OCI-LY1 (cell line): ENCODE results near the gene LRMDA.

Experiments used
- H2AFZ ChIP-seq: fragments of 200-600 bp; sonication (generic), shearing (Covaris generic); 2 replicates; pipeline ENCODE4 v1.6.0; 2014; ENCODE audit warnings: antibody characterized with exemption, mild to moderate bottlenecking, low read length
- H3F3A ChIP-seq: fragments of 200-600 bp; sonication (generic), shearing (Covaris generic); 2 replicates; pipeline ENCODE4 v1.6.0; 2014; ENCODE audit warnings: mild to moderate bottlenecking, antibody characterized with exemption, low read length, moderate library complexity; ENCODE audit not compliant: insufficient read depth
- H3K27ac ChIP-seq: fragments of 200-600 bp; sonication (generic); 2 replicates; pipeline ENCODE4 v1.5.1; 2014; ENCODE audit warnings: low read length, mixed run types, mild to moderate bottlenecking, low read depth; ENCODE audit not compliant: poor library complexity, severe bottlenecking
- H3K27me3 ChIP-seq: fragments of 200-600 bp; sonication (generic); 2 replicates; pipeline ENCODE4 v1.6.0; 2014; ENCODE audit warnings: antibody characterized with exemption, mild to moderate bottlenecking, low read length, moderate library complexity; ENCODE audit not compliant: insufficient read depth
- H3K36me3 ChIP-seq: fragments of 200-600 bp; sonication (generic); 2 replicates; pipeline ENCODE4 v1.6.1; 2014; ENCODE audit warnings: mild to moderate bottlenecking, antibody characterized with exemption, low read length, moderate library complexity, mixed read lengths; ENCODE audit not compliant: insufficient read depth
- H3K4me1 ChIP-seq: fragments of 200-600 bp; sonication (generic); 2 replicates; pipeline ENCODE4 v1.5.1; 2014; ENCODE audit warnings: mild to moderate bottlenecking, low read length, moderate library complexity; ENCODE audit not compliant: insufficient read depth, severe bottlenecking
- H3K4me2 ChIP-seq: fragments of 200-600 bp; sonication (generic), shearing (Covaris generic); 2 replicates; pipeline ENCODE4 v1.6.1; 2014; ENCODE audit warnings: low read length
- H3K4me3 ChIP-seq: fragments of 200-600 bp; sonication (generic); 2 replicates; pipeline ENCODE4 v1.5.1; 2014; ENCODE audit warnings: low read length, low read depth, mild to moderate bottlenecking, mixed read lengths; ENCODE audit not compliant: poor library complexity, severe bottlenecking
- H3K79me2 ChIP-seq: fragments of 200-600 bp; shearing (Covaris generic); 2 replicates; pipeline ENCODE4 v1.6.1; 2016; ENCODE audit warnings: mixed run types, low read length, mixed read lengths; ENCODE audit not compliant: insufficient read depth
- H3K9ac ChIP-seq: fragments of 200-600 bp; sonication (generic), shearing (Covaris generic); 2 replicates; pipeline ENCODE4 v1.6.1; 2014; ENCODE audit warnings: mild to moderate bottlenecking, low read length, mixed read lengths
- H3K9me2 ChIP-seq: fragments of 200-600 bp; sonication (generic), shearing (Covaris generic); 2 replicates; pipeline ENCODE4 v1.6.1; 2014; ENCODE audit warnings: low read depth, mild to moderate bottlenecking, low read length, mixed read lengths
- H3K9me3 ChIP-seq: fragments of 200-600 bp; shearing (Covaris generic); 2 replicates; pipeline ENCODE4 v1.6.1; 2014; ENCODE audit warnings: low read length, mixed read lengths
- H4K20me1 ChIP-seq: fragments of 200-600 bp; sonication (generic), shearing (Covaris generic); 2 replicates; pipeline ENCODE4 v1.6.0; 2016; ENCODE audit warnings: mild to moderate bottlenecking, low read length; ENCODE audit not compliant: insufficient read depth
- EZH2 ChIP-seq: fragments of 200-600 bp; sonication (generic), shearing (Covaris generic); IDR thresholded peaks from 2 replicates; pipeline ENCODE4 v1.8.0; 2017; ENCODE audit warnings: borderline replicate concordance, mixed run types, mild to moderate bottlenecking, antibody characterized with exemption, low read length, moderate library complexity, mixed read lengths
- TF ChIP-seq, protein P1 (sequence below): fragments of 200-600 bp; sonication (generic), shearing (Covaris generic); IDR thresholded peaks from 2 replicates; pipeline ENCODE4 v1.5.1; 2017; ENCODE audit warnings: mild to moderate bottlenecking, antibody characterized with exemption, low read length, moderate library complexity, mixed read lengths

LRMDA gene

DNA sequence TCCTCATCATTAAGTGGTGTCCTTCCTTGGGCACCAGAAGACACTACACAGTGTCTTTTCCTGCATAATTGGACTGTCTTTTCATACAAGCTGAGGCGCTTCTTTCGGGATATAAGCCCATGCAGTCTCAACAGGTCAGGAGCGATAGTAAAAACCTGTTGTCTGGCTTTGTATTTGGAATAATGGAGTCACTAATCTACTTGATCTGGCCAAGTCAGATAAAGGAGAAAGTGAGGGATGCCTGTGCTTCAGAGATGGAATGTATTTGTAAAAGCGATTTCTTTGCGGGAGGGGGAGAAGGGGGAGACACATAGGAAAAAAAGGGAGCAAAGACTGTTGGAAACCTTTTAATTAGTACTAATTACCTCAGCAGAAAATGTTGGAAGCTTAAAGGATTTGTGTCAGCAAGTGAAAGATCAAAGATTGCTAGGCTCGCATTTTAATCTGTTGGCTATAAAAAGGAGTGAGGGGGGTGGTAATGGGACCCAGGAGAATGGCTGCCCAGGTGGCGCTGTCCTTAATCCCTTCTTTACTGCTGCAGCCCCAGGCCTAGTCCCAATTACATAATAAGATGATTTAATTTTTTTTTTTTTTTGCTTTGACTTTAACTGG lies 581.4 kb downstream of the LRMDA start:
- Histone ChIP-seq H4K20me1 (no peaks in the 10 kb centered on the region), H3K4me1 (no peaks in the 10 kb centered on the region), H3K9me3 (no peaks in the 10 kb centered on the region), H3K27ac (no peak overlapping the region), H3K36me3 (no peaks in the 10 kb centered on the region), H3K4me3 (no peak overlapping the region), H3K9ac (no peak overlapping the region), H2AFZ (no peak overlapping the region), H3K79me2 (no peaks in the 10 kb centered on the region), H3K9me2 (no peaks in the 10 kb centered on the region), H3F3A (no peaks in the 10 kb centered on the region), H3K4me2 (no peak overlapping the region), H3K27me3 (no peaks in the 10 kb centered on the region)
- TF ChIP-seq, protein P1, sequence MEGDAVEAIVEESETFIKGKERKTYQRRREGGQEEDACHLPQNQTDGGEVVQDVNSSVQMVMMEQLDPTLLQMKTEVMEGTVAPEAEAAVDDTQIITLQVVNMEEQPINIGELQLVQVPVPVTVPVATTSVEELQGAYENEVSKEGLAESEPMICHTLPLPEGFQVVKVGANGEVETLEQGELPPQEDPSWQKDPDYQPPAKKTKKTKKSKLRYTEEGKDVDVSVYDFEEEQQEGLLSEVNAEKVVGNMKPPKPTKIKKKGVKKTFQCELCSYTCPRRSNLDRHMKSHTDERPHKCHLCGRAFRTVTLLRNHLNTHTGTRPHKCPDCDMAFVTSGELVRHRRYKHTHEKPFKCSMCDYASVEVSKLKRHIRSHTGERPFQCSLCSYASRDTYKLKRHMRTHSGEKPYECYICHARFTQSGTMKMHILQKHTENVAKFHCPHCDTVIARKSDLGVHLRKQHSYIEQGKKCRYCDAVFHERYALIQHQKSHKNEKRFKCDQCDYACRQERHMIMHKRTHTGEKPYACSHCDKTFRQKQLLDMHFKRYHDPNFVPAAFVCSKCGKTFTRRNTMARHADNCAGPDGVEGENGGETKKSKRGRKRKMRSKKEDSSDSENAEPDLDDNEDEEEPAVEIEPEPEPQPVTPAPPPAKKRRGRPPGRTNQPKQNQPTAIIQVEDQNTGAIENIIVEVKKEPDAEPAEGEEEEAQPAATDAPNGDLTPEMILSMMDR, result no peak
- TF ChIP-seq EZH2, result no peak

DNA sequence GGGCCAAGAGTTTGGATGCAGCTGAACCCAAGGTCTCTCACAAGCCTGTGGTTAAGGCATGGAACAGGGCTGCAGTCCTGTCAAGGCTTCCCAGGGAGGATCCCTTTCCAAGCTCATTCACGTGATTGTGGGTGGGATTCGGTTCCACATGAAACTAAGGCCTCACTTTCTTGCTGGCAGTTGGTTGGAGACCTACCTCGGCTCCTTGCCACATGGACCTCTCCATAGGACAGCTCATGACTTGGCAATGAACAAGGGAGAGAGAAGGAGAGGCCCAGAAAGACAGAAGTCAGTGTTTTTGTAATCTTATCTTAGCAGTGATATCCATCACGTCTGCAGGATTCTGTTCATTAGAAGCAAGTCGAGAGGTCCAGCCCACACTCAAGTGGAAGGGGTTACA lies 583.8 kb downstream of the LRMDA start:
- Histone ChIP-seq H3K36me3 (no peaks in the 10 kb centered on the region), H4K20me1 (no peaks in the 10 kb centered on the region), H3F3A (no peaks in the 10 kb centered on the region), H3K4me3 (no peak overlapping the region), H3K27me3 (no peaks in the 10 kb centered on the region), H3K9ac (no peak overlapping the region), H3K79me2 (no peaks in the 10 kb centered on the region), H3K9me3 (no peaks in the 10 kb centered on the region), H3K27ac (no peak overlapping the region), H2AFZ (no peak overlapping the region), H3K4me2 (no peak overlapping the region), H3K4me1 (no peaks in the 10 kb centered on the region), H3K9me2 (no peaks in the 10 kb centered on the region)
- no peak for TF ChIP-seq EZH2
- TF ChIP-seq, protein P1, result no peak

DNA sequence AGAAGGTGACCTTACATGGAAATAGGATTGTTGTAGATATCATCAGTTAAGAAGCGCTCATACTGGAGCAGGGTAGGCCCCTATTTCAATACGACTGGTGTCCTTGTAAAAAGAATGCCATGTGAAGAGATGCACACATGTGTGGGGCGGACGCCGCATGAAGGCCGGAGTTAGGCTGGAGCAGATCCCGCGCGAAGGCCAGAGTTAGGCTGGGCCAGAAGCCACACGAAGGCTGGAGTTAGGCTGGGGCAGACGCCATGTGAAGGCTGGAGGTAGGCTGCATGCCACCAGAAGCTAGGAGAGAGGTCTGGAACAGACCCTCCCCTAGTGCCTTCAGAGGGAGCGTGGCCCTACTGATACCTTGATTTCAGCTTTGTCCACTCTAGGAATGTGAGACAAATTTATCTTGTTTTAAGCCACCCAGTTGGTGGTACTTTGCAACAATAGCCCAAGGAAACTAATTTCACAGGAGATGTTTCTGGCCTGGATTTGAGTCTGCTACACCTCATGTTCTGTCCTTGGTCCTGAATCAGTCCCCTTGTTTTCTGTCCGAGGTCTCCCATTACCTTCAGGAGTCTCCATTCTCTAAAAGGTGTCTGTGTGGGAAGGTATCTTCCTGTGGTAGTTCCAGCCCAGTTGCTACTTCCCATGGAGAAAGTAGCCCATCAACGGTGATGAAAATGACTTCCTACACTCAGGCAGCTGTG lies 585.8 kb downstream of the LRMDA start:
- TF ChIP-seq, protein P1, result no peak
- no peak for TF ChIP-seq EZH2
- no peaks in the 10 kb centered on the region for H3K9me2 ChIP-seq
- no peak overlapping the region for H3K4me2 ChIP-seq
- H3F3A ChIP-seq, result no peaks in the 10 kb centered on the region
- no peaks in the 10 kb centered on the region for H3K79me2 ChIP-seq
- no peak overlapping the region for H3K4me3 ChIP-seq
- H3K9ac ChIP-seq, result no peak overlapping the region
- no peaks in the 10 kb centered on the region for H3K9me3 ChIP-seq
- H2AFZ ChIP-seq, result no peak overlapping the region
- no peak overlapping the region for H3K27ac ChIP-seq
- no peaks in the 10 kb centered on the region for H4K20me1 ChIP-seq
- H3K36me3 ChIP-seq, result no peaks in the 10 kb centered on the region
- no peaks in the 10 kb centered on the region for H3K4me1 ChIP-seq
- no peaks in the 10 kb centered on the region for H3K27me3 ChIP-seq
